ENCODE measurements around the gene KCNQ2. TPM values are rescaled to one million over a fixed set of nuclear protein-coding genes. Genes with fewer than 3 reads are reported as not detected.

The KCNQ2 gene
- total and polyA plus RNA-seq, 8 donors: 0.03 to 2.2 (median 0.25) TPM; not detected in 5

DNA sequence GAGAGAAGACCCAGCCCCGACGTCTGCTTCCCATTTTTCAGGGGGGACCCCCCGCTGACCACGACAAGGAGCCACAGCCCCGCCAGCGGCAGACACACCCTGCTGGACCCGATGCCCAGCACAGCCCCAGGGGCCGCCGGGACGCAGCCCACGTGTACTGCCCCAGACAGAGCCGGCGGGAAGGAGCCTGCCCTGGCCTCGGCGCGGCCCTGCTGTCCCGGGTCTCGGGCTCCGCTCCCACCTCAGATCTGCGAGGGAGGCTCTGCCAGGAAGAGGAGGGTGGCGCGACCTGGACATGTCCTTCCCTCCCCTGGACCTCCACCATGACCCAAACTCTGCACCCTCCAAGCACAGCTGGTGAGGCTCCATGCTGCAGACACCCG, 54.7 kb downstream of the KCNQ2 start:
- intact Hi-C loops (cut with DNase I; ENCODE audit: low total_unique reads): no loop called here
- Histone ChIP-seq H3K4me3 (no peak overlapping the region), H3K27me3 (peaks cover 0 to 100% (median 37%) of the 10 kb centered on the region in 3 donors), H3K9me3 (no peaks in the 10 kb centered on the region), H3K27ac (no peak overlapping the region), H3K36me3 (no peaks in the 10 kb centered on the region), H3K4me1 (no peaks in the 10 kb centered on the region)
- no peak for TF ChIP-seq CTCF (IDR thresholded peaks at IDR 0.05)
- TF ChIP-seq POLR2A (IDR thresholded peaks at IDR 0.05): no peak
- no peak for TF ChIP-seq POLR2AphosphoS5 (IDR thresholded peaks at IDR 0.05)
- no peak for TF ChIP-seq EP300 (IDR thresholded peaks at IDR 0.05)
- no peak for DNase-seq
- 69 to 90% (median 71%) methylated on average over 12 to 23 of the region's 23 CpGs for WGBS, 5 donors

DNA sequence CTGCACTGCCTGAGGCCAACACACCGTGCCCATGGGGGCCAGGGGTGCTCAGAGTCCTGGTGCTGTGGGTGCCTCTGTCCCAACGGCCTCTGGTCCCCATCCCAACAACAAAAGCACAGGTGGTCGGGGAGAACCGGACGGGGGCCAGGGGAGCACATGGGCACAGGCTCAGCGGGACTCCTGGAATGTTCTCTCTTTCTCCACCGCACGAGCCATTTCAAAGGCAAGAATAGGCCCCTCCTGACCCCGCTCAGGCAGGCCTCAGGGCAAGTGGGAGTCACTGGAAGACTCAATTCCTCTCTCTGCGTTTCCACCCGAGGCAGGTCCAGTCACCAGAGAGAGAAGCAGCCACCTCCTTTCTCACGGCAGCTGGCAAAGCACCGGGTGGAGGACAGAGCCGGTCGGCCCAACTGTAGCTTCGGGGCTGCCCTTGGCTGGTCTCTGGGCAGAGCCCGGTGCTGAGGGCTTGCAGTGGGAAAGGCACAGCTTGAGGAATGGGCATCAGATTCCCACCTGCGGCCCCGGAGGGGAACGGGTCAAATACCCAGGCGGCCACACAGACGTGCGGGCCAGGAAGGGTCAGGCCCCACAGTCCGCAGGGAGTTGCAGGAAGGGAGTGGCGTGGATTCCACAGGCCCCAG, 55.2 kb downstream of the KCNQ2 start:
- H3K36me3 ChIP-seq: no peaks in the 10 kb centered on the region
- TF ChIP-seq CTCF (IDR thresholded peaks at IDR 0.05) (no peak), POLR2AphosphoS5 (IDR thresholded peaks at IDR 0.05) (no peak), EP300 (IDR thresholded peaks at IDR 0.05) (no peak), POLR2A (IDR thresholded peaks at IDR 0.05) (no peak)
- no peak overlapping the region for H3K27ac ChIP-seq
- no peak for DNase-seq
- H3K27me3 ChIP-seq: peaks cover 0 to 100% (median 42%) of the 10 kb centered on the region in 3 donors
- no peaks in the 10 kb centered on the region for H3K4me1 ChIP-seq
- intact Hi-C loops (cut with DNase I; ENCODE audit: low total_unique reads): no loop called here
- WGBS, 5 donors: 63 to 80% (median 67%) methylated on average over 15 to 25 of the region's 25 CpGs
- no peak overlapping the region for H3K4me3 ChIP-seq
- H3K9me3 ChIP-seq: no peaks in the 10 kb centered on the region

- WGBS, 5 donors: 62 to 72% (median 68%) methylated on average over 11 to 24 of the region's 24 CpGs
- Histone ChIP-seq H3K36me3 (no peaks in the 10 kb centered on the region), H3K4me1 (no peaks in the 10 kb centered on the region), H3K27ac (no peak overlapping the region), H3K4me3 (no peak overlapping the region), H3K9me3 (no peaks in the 10 kb centered on the region), H3K27me3 (peaks cover 0 to 100% (median 42%) of the 10 kb centered on the region in 3 donors)
- intact Hi-C loops (cut with DNase I; ENCODE audit: low total_unique reads): no loop called here
- TF ChIP-seq POLR2AphosphoS5 (IDR thresholded peaks at IDR 0.05) (no peak), POLR2A (IDR thresholded peaks at IDR 0.05) (no peak), EP300 (IDR thresholded peaks at IDR 0.05) (no peak), CTCF (IDR thresholded peaks at IDR 0.05) (no peak)
- no peak for DNase-seq
Measured at GRCh38 chr20:63416631-63417030, 55.8 kb downstream of the KCNQ2 start.

DNA sequence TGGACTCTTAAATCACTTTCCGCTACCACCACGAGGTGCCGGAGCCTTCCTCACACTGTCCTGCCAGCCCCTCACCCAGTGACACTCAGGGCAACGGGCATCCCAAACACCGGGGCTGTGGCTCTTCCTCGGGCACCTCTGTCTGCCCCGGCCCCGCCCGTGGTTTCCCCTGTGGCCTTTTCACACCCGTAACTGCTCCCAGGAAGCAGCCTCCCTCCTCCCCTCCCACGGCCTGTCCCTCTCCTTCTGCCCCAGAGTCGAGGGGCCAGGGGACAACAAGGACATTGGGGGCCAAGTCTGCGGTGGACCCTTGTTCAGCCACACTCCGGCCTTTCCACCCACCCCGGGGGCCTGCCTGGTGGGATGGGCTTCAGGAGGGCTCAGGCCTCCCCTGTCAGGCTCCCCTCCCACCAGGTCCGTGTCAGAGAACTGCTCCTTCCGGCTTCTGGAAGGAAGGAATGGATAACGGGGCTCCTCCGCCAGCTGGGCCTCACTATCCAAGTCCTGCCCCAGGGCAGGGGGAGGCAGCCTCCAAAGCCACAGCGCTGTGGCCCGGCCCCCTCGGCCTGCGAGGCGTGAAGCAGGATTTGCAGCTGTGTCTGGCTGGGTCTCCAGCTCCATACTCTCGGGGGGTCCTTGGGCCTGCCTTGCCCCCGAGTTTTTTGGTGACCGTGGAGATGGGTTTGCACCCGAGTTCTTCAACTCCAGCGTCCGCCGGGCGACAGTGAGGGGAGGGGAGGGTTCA, 56.6 kb downstream of the KCNQ2 start:
- intact Hi-C loops (cut with DNase I; ENCODE audit: low total_unique reads): no loop called here

More for the DNA sequence above, 56.6 kb downstream of the KCNQ2 start:
- Histone ChIP-seq H3K36me3 (no peaks in the 10 kb centered on the region), H3K4me3 (no peak overlapping the region), H3K4me1 (no peaks in the 10 kb centered on the region), H3K9me3 (no peaks in the 10 kb centered on the region), H3K27me3 (peaks cover 0 to 100% (median 49%) of the 10 kb centered on the region in 3 donors), H3K27ac (no peak overlapping the region)
- no peak for DNase-seq
- 65 to 70% (median 67%) methylated on average over 19 to 32 of the region's 32 CpGs for WGBS, 5 donors
- TF ChIP-seq POLR2AphosphoS5 (IDR thresholded peaks at IDR 0.05): no peak

Data from stomach (tissue), 9 donors.